ENCODE measurements around the gene SPOCK3. TPM values are rescaled to one million over a fixed set of nuclear protein-coding genes. Genes with fewer than 3 reads are reported as not detected.

The SPOCK3 gene
- total RNA-seq, 4 donors from 2014 or later, result 0.16 to 0.58 (median 0.36) TPM; not detected in 1

DNA sequence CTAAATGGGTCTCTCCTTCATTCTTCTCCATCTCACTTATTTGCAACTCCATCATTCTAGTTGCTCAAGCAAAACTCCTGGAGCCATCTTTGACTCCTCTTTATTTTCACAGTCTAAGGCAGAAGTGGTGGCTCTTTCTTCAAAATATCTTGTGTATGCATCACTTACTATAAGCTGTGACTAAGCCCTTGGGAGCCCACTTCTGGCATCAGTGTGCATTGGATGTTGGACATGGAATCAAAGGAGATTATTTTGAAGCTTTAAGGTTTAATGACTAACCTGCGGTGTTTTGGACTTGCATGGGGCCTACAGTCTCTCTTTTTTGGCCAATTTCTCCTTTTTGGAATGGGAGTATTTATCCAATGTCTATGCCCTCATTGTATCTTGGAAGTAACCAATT lies 276.8 kb downstream of the SPOCK3 start:
- Histone ChIP-seq H3K4me3 (no peak overlapping the region), H3K27ac (no peak overlapping the region), H3K9me3 (no peaks in the 10 kb centered on the region), H3K4me1 (no peaks in the 10 kb centered on the region), H3K27me3 (no peaks in the 10 kb centered on the region), H3K36me3 (no peaks in the 10 kb centered on the region)
- in situ Hi-C loops (cut with MboI; ENCODE audit: low sequenced_read_pairs in 4 of 4) (no loop called here), intact Hi-C loops (cut with DNase I; ENCODE audit: low total_unique reads) (no loop called here)
- ATAC-seq, result no peak
- DNase-seq, result no peak
- TF ChIP-seq, protein P1, sequence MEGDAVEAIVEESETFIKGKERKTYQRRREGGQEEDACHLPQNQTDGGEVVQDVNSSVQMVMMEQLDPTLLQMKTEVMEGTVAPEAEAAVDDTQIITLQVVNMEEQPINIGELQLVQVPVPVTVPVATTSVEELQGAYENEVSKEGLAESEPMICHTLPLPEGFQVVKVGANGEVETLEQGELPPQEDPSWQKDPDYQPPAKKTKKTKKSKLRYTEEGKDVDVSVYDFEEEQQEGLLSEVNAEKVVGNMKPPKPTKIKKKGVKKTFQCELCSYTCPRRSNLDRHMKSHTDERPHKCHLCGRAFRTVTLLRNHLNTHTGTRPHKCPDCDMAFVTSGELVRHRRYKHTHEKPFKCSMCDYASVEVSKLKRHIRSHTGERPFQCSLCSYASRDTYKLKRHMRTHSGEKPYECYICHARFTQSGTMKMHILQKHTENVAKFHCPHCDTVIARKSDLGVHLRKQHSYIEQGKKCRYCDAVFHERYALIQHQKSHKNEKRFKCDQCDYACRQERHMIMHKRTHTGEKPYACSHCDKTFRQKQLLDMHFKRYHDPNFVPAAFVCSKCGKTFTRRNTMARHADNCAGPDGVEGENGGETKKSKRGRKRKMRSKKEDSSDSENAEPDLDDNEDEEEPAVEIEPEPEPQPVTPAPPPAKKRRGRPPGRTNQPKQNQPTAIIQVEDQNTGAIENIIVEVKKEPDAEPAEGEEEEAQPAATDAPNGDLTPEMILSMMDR (IDR thresholded peaks at IDR 0.05 in 4 of 5, conservative IDR thresholded peaks at IDR 0.05 in 1 of 5), result no peak
- no peak for TF ChIP-seq POLR2A (IDR thresholded peaks at IDR 0.05)

DNA sequence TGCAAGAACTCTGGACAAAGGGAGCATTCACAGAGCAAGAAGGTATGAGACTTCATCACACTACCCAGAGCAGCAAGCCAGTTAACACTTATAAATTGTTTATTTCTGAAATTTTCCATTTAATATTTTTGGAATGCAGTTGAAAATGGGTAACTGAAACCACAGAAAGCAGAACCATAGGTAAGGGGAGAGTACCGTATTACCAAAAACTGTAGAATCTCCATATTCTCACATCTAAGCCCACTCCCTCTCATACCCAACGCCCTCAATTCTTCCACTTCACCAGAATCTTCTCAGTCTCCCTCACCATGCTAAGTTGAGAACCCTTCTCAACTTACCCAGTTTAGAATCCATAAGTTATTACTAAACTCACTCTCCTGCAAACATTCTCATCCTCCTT lies 277.8 kb downstream of the SPOCK3 start:
- ATAC-seq (no peak), DNase-seq (no peak)
- TF ChIP-seq, protein P1 (IDR thresholded peaks at IDR 0.05 in 4 of 5, conservative IDR thresholded peaks at IDR 0.05 in 1 of 5), result no peak
- no peak for TF ChIP-seq POLR2A (IDR thresholded peaks at IDR 0.05)
- no peak overlapping the region for H3K27ac ChIP-seq
- H3K27me3 ChIP-seq, result no peaks in the 10 kb centered on the region
- intact Hi-C loops (cut with DNase I; ENCODE audit: low total_unique reads) (no loop called here), in situ Hi-C loops (cut with MboI; ENCODE audit: low sequenced_read_pairs in 4 of 4) (no loop called here)
- H3K4me1 ChIP-seq, result no peaks in the 10 kb centered on the region
- no peaks in the 10 kb centered on the region for H3K9me3 ChIP-seq
- H3K36me3 ChIP-seq, result no peaks in the 10 kb centered on the region
- no peak overlapping the region for H3K4me3 ChIP-seq

DNA sequence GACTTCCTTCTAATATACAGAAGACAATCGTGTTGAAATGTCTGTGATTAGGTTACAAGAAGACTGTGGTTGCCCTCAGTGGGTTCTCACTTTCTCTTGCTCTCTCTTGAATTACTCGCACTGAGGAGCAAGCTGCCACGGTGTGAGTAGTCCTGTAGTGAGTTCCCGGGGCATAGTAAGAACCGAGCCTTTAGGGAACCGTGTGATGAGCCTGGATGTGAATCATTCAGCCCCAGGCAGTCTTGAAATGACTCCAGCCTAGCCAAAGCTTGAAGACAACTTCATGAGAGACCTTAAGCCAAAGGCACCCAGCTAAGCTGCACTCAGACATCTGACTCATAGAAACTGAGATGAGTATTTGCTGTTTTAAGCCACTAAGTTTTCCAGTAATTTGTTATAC lies 292.7 kb downstream of the SPOCK3 start:
- no peaks in the 10 kb centered on the region for H3K4me1 ChIP-seq
- H3K9me3 ChIP-seq, result no peaks in the 10 kb centered on the region
- TF ChIP-seq POLR2A (IDR thresholded peaks at IDR 0.05), result no peak
- TF ChIP-seq, protein P1 (IDR thresholded peaks at IDR 0.05 in 4 of 5, conservative IDR thresholded peaks at IDR 0.05 in 1 of 5), result no peak
- no peaks in the 10 kb centered on the region for H3K36me3 ChIP-seq
- no peak overlapping the region for H3K4me3 ChIP-seq
- H3K27ac ChIP-seq, result no peak overlapping the region
- intact Hi-C loops (cut with DNase I; ENCODE audit: low total_unique reads), result no loop called here
- in situ Hi-C loops (cut with MboI; ENCODE audit: low sequenced_read_pairs in 4 of 4), result no loop called here
- no peak for ATAC-seq
- DNase-seq, result no peak
- no peaks in the 10 kb centered on the region for H3K27me3 ChIP-seq

DNA sequence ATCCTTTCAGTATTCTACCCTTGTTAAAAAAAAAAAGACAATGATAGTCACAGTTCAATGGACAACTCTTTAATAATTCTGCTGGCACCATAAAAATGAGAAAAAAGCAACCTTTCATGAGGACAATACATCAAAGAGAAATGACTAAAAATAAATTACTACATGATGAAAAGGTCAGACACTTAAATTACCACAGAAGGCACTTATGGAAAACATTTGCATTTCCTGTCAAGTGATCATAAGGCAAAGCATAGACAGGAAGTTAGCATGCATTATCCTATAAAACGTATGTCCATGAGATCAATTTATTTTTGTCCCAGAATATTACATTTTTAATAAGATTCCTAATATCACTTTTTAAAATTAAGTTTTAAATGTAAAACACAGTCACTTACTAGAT lies 303.8 kb downstream of the SPOCK3 start:
- ATAC-seq (no peak), DNase-seq (no peak)
- H3K27ac ChIP-seq, result no peak overlapping the region
- TF ChIP-seq, protein P1 (IDR thresholded peaks at IDR 0.05 in 4 of 5, conservative IDR thresholded peaks at IDR 0.05 in 1 of 5), result no peak
- TF ChIP-seq POLR2A (IDR thresholded peaks at IDR 0.05), result no peak
- no peaks in the 10 kb centered on the region for H3K9me3 ChIP-seq
- in situ Hi-C loops (cut with MboI; ENCODE audit: low sequenced_read_pairs in 4 of 4), result no loop called here
- H3K36me3 ChIP-seq, result no peaks in the 10 kb centered on the region
- no peaks in the 10 kb centered on the region for H3K27me3 ChIP-seq
- no peaks in the 10 kb centered on the region for H3K4me1 ChIP-seq
- intact Hi-C loops (cut with DNase I; ENCODE audit: low total_unique reads), result no loop called here
- no peak overlapping the region for H3K4me3 ChIP-seq

DNA sequence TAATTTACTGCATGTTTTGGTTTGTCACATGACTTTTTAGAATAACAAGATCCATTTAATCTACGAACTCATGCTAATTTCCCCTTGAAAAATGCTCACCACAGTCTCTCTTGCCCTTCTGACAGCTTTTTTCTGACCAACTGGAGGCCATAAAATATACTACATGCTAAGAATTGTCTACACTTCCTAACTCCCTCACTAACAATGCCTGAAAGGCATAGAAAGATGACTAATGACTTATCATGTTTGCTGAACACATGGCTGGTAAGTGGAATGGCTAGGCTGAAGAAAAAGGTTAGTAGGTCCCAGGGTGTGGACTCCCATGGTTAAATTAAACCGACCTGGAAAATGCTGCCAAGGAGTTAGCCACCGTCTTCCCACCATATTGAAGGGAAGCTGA lies 309.9 kb downstream of the SPOCK3 start:
- no peak for ATAC-seq
- no peak overlapping the region for H3K4me3 ChIP-seq
- TF ChIP-seq, protein P1 (IDR thresholded peaks at IDR 0.05 in 4 of 5, conservative IDR thresholded peaks at IDR 0.05 in 1 of 5), result no peak
- no peak for TF ChIP-seq POLR2A (IDR thresholded peaks at IDR 0.05)
- no peaks in the 10 kb centered on the region for H3K9me3 ChIP-seq
- DNase-seq, result no peak
- intact Hi-C loops (cut with DNase I; ENCODE audit: low total_unique reads) (no loop called here), in situ Hi-C loops (cut with MboI; ENCODE audit: low sequenced_read_pairs in 4 of 4) (no loop called here)
- H3K36me3 ChIP-seq, result no peaks in the 10 kb centered on the region
- H3K27ac ChIP-seq, result no peak overlapping the region
- H3K4me1 ChIP-seq, result no peaks in the 10 kb centered on the region
- H3K27me3 ChIP-seq, result no peaks in the 10 kb centered on the region
